ENCODE data around the gene ARMH1.

DNA sequence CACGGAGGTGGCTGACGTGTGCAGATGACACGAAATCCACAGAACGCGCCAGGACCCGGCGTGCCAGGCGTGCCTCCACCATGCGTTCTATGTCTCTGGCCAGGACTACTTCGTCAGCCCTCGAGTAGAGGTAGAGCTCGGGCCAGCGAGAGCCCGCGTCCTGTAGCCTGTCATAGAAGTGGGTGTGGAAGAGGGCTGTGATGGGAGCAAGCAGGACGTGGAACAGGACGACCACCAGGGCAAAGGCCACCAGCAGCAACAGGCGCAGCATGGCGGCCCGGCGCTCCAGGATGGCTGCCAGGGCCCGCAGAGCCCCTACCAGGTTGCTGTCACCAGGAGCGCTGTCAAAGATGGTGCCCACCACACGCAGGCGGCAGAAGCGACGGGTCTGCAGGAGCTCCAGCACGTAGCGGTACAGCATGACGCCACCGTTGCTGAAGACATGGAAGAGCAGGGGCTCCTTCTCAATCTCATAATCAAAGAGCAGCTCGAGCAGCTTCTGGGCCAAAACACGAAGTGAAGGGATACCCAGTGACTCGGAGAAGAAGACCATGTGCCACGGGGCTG lies 19.8 kb upstream of the ARMH1 start:
- TF ChIP-seq, protein P1, sequence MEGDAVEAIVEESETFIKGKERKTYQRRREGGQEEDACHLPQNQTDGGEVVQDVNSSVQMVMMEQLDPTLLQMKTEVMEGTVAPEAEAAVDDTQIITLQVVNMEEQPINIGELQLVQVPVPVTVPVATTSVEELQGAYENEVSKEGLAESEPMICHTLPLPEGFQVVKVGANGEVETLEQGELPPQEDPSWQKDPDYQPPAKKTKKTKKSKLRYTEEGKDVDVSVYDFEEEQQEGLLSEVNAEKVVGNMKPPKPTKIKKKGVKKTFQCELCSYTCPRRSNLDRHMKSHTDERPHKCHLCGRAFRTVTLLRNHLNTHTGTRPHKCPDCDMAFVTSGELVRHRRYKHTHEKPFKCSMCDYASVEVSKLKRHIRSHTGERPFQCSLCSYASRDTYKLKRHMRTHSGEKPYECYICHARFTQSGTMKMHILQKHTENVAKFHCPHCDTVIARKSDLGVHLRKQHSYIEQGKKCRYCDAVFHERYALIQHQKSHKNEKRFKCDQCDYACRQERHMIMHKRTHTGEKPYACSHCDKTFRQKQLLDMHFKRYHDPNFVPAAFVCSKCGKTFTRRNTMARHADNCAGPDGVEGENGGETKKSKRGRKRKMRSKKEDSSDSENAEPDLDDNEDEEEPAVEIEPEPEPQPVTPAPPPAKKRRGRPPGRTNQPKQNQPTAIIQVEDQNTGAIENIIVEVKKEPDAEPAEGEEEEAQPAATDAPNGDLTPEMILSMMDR (IDR thresholded peaks at IDR 0.05): no peak
- no peak for TF ChIP-seq POLR2AphosphoS5 (IDR thresholded peaks at IDR 0.05; ENCODE audit: low read depth, low read length)
- TF ChIP-seq SIN3A (IDR thresholded peaks at IDR 0.05; ENCODE audit: borderline replicate concordance, insufficient read depth, low read depth, low read length): no peak
